Stimulated activated naive CD8-positive, alpha-beta T cell treated with anti-CD3 and anti-CD28 coated beads, Interleukin-15, Interleukin-2, amounts not matched to agents 100 ng/mL and 50 ng/mL, for 24 hours (primary cell): Measurements from ENCODE around the gene RGSL1.

Source experiments
- H3K27ac Mint-ChIP-seq: one replicate; pipeline ENCODE4 v1.8.0; 2021; ENCODE audit warnings: mild to moderate bottlenecking, mixed read lengths
- H3K27me3 Mint-ChIP-seq: one replicate; pipeline ENCODE4 v1.8.0; 2021; ENCODE audit warnings: mixed read lengths
- H3K36me3 Mint-ChIP-seq: one replicate; pipeline ENCODE4 v1.8.0; 2021; ENCODE audit warnings: low read depth, mixed read lengths
- H3K4me1 Mint-ChIP-seq: one replicate; pipeline ENCODE4 v1.8.0; 2021; ENCODE audit warnings: low read depth, mixed read lengths
- H3K4me3 Mint-ChIP-seq: one replicate; pipeline ENCODE4 v1.8.0; 2021; ENCODE audit warnings: mild to moderate bottlenecking, mixed read lengths
- H3K9me3 Mint-ChIP-seq: one replicate; pipeline ENCODE4 v1.8.0; 2021; ENCODE audit warnings: mixed read lengths

Gene RGSL1

GRCh38 chr1:182450087-182450486 is at the start of gene RGSL1:
Gene RGSL1, plus strand, starts transcription at chr1:182450146. Its CDS starts 20 bp downstream, at chr1:182450166.
- Mint-ChIP-seq H3K4me3 (no peak within 1 kb of the TSS), H3K27me3 (no peaks in the 10 kb centered on the region), H3K27ac (no peak within 1 kb of the TSS), H3K4me1 (peaks cover 5% of the 10 kb centered on the region), H3K36me3 (no peaks in the 10 kb centered on the region), H3K9me3 (no peaks in the 10 kb centered on the region)

- H3K9me3 Mint-ChIP-seq = peaks cover 4% of the 10 kb centered on the region
- H3K4me3 Mint-ChIP-seq = no peak within 1 kb of the TSS
- H3K27ac Mint-ChIP-seq = no peak within 1 kb of the TSS
- H3K27me3 Mint-ChIP-seq = peaks cover 28% of the 10 kb centered on the region
- H3K36me3 Mint-ChIP-seq = no peaks in the 10 kb centered on the region
- peaks cover 4% of the 10 kb centered on the region for H3K4me1 Mint-ChIP-seq
These were observed 49.4 kb upstream of the RGSL1 start, which contains the start of gene TEDDM1 for GRCh38 chr1:182400567-182400966. Gene TEDDM1, minus strand, starts transcription at chr1:182400667. Its CDS starts 182 bp downstream, at chr1:182400485.

- Mint-ChIP-seq H3K4me3 (no peak overlapping the region), H3K27ac (no peak overlapping the region), H3K27me3 (peaks cover 23% of the 10 kb centered on the region), H3K36me3 (no peaks in the 10 kb centered on the region), H3K4me1 (no peaks in the 10 kb centered on the region), H3K9me3 (peaks cover 6% of the 10 kb centered on the region)
These were observed 45.2 kb upstream of the RGSL1 start for GRCh38 chr1:182404781-182405180.

DNA sequence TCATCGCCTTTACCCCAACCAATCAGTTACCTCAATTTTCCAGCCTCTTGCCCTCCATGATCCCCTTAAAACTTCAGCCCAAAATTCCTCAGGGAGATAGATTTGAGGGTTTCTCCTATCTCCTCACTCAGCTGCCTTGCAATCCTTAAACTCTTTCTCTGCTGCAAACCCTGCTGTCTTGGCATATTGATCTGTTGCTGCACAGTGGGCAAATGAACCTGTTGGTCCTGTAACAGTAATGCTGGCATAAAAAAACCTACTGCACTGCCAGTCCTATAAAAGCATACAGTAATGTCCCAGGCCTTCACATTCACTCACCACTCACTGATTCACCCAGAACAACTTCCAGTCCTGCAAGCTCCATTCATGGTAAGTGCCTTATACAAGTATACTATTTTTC is 44.4 kb upstream of the RGSL1 start:
- peaks cover 6% of the 10 kb centered on the region for H3K9me3 Mint-ChIP-seq
- H3K27me3 Mint-ChIP-seq = peaks cover 23% of the 10 kb centered on the region
- H3K27ac Mint-ChIP-seq = no peak overlapping the region
- no peaks in the 10 kb centered on the region for H3K36me3 Mint-ChIP-seq
- no peaks in the 10 kb centered on the region for H3K4me1 Mint-ChIP-seq
- no peak overlapping the region for H3K4me3 Mint-ChIP-seq

DNA sequence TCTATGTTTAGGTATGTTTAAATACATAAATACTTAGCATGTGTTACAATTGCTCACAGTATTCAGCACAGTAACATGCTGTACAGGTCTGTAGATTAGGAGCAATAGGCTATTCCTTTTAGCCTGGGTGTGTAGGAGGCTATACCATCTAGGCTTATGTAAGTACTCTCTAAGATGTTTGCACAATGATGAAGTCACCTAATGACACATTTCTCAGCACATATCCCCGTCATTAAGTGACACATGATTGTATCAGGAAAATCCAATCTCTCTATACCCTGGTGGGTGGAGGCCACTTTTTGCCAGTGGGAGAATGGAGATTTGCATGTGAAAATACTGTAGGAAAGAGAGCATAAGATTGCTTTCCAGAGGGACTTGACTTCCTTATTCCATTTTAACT is 43.9 kb upstream of the RGSL1 start:
- peaks cover 6% of the 10 kb centered on the region for H3K9me3 Mint-ChIP-seq
- peaks cover 23% of the 10 kb centered on the region for H3K27me3 Mint-ChIP-seq
- H3K4me1 Mint-ChIP-seq = no peaks in the 10 kb centered on the region
- H3K4me3 Mint-ChIP-seq = no peak overlapping the region
- no peak overlapping the region for H3K27ac Mint-ChIP-seq
- no peaks in the 10 kb centered on the region for H3K36me3 Mint-ChIP-seq

DNA sequence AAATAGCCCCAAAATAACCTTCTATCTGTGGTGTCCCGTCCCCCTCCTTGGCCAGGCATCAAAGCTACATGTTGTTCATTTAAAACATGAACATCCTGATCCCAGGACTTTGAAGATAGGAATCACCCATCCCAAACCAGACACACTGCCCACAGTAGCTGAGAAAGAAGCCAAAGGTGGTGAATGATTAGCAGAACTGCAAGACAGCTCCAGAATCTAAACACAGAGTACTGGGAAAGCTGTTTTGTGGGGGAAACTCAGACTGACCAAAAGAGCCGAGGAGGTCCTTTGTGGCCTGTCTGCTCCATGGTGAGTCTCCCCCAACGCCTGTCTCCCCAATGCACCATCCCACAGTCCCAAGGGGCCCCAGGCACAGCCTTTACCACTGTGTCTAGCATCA is 42.2 kb upstream of the RGSL1 start:
- H3K4me3 Mint-ChIP-seq = no peak overlapping the region
- H3K27me3 Mint-ChIP-seq = peaks cover 23% of the 10 kb centered on the region
- no peaks in the 10 kb centered on the region for H3K4me1 Mint-ChIP-seq
- no peaks in the 10 kb centered on the region for H3K36me3 Mint-ChIP-seq
- no peak overlapping the region for H3K27ac Mint-ChIP-seq
- peaks cover 6% of the 10 kb centered on the region for H3K9me3 Mint-ChIP-seq

GRCh38 chr1:182408435-182409075 is 41.4 kb upstream of the RGSL1 start:
- peaks cover 20% of the 10 kb centered on the region for H3K27me3 Mint-ChIP-seq
- no peak overlapping the region for H3K4me3 Mint-ChIP-seq
- no peak overlapping the region for H3K27ac Mint-ChIP-seq
- H3K4me1 Mint-ChIP-seq = no peaks in the 10 kb centered on the region
- H3K9me3 Mint-ChIP-seq = peaks cover 6% of the 10 kb centered on the region
- no peaks in the 10 kb centered on the region for H3K36me3 Mint-ChIP-seq

GRCh38 chr1:182410138-182410537 is 39.8 kb upstream of the RGSL1 start:
- Mint-ChIP-seq H3K4me3 (no peak overlapping the region), H3K36me3 (no peaks in the 10 kb centered on the region), H3K27ac (no peak overlapping the region), H3K4me1 (no peaks in the 10 kb centered on the region), H3K9me3 (peaks cover 6% of the 10 kb centered on the region), H3K27me3 (peaks cover 24% of the 10 kb centered on the region)

DNA sequence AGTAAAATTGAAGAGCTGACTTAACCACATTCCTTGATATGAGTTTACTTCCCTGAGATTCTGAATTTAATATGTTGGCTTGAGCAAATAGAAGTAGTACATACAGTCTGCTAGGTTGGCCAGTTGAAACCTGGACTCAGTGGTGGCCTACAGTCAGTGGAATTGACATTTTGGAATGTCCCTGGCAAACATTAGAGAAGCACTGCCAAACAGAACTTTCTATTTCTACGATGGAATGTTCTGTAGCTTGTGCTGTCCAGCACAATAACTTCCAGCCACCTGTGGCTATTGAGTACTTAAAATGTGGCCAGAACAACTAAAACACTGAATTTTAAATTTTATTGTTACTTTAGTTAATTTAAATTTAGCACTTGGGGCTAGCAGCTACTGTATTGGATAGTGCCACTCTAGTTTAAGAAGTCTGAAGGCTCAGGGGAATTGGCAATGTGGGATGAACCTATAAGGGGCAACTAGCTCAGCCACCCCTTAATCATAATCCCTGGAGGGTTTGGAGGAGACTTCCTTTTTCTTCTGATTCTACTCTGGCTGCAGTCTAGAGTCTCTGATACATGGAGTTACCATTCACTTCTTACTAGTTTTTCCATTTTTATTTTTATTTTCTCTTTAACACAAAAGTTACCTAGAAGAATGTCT is 39.2 kb upstream of the RGSL1 start:
- Mint-ChIP-seq H3K4me3 (no peak overlapping the region), H3K27ac (no peak overlapping the region), H3K9me3 (no peaks in the 10 kb centered on the region), H3K36me3 (no peaks in the 10 kb centered on the region), H3K27me3 (peaks cover 20% of the 10 kb centered on the region), H3K4me1 (no peaks in the 10 kb centered on the region)

GRCh38 chr1:182413486-182413885 is 36.5 kb upstream of the RGSL1 start:
- H3K9me3 Mint-ChIP-seq = no peaks in the 10 kb centered on the region
- peaks cover 23% of the 10 kb centered on the region for H3K27me3 Mint-ChIP-seq
- H3K27ac Mint-ChIP-seq = no peak overlapping the region
- no peak overlapping the region for H3K4me3 Mint-ChIP-seq
- no peaks in the 10 kb centered on the region for H3K36me3 Mint-ChIP-seq
- no peaks in the 10 kb centered on the region for H3K4me1 Mint-ChIP-seq

DNA sequence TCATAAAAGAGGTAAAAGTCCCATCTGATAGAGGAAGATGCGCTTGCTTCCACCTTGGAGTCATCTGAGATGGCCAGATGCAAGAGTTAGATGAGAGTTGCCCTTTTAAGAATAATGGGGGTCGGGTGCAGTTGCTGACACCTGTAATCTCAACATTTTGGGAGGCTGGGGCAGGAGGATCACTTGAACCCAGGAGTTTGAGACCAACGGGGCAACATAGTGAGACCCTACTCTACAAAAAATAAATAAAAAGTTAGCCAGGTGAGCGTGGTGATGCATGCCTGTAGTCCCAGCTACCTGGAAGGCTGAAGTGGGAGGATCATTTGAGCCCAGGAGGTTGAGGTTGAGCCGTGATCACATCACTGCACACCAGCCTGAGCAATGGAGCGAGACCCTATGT is 36.0 kb upstream of the RGSL1 start:
- H3K36me3 Mint-ChIP-seq = no peaks in the 10 kb centered on the region
- no peaks in the 10 kb centered on the region for H3K4me1 Mint-ChIP-seq
- no peak overlapping the region for H3K27ac Mint-ChIP-seq
- H3K27me3 Mint-ChIP-seq = peaks cover 23% of the 10 kb centered on the region
- no peaks in the 10 kb centered on the region for H3K9me3 Mint-ChIP-seq
- H3K4me3 Mint-ChIP-seq = no peak overlapping the region

DNA sequence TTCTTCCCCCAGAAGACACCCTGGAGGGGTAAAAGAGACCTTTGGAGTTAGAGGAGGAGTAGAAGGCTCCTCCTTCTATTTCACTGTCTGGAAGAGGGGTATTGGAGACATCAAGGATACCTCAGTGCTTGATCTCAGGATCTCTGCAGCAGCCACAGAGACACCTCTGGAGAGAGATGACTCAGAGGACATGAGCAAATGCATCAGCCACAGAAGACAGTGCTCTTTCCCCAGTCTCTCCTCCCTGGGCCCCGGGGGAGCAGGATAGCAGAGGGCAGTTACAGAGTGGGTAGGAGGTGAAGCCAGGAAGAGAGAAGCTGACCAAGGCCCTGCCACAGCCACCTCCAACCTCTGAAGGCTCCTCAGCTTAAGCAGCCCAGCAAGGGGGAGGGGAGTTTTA is 34.2 kb upstream of the RGSL1 start:
- H3K27me3 Mint-ChIP-seq = peaks cover 21% of the 10 kb centered on the region
- no peak overlapping the region for H3K4me3 Mint-ChIP-seq
- H3K9me3 Mint-ChIP-seq = no peaks in the 10 kb centered on the region

DNA sequence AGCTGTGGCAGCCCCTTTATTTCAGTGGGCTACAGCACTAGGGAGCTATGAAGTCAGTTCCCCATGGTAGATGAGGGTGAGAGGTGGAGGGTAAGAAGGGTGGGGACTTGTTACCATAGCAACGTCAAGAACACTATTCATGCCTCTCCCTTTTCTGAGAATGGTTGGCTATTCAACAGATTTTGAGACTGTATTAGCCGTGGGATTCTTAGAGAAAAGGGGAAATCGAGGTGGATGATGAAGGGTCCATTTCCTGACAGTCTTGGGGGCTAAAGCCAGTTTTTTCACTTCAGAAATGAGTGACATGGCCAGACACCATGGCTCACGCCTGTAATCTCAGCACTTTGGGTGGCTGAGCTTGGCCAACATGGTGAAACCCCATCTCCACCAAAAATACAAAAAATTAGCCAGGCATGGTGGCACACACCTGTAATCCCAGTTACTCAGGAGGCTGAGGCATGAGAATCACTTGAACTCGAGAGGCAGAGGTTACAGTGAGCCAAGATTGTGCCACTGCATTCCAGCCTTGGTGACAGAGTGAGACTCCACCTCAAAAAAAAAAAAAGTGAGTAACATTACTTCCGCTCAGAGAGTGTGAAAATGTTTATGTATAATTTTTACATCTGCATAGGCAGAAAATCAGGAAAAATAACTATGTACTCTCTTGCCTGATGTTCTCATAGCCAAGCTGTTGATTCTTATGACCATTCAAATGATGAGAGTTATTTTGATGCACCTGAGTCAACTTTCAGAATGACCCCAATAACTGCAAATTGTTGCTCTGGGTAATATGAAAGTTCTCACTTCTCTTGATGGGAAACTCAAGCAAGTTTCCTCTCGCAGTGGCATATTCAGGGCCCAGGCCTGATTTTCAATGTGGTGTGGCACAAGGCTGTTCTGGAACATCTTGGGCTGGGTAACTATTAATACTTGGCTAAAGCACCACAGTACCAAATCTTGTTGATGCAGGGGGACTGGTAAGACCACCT is 23.2 kb upstream of the RGSL1 start:
- H3K27ac Mint-ChIP-seq = no peak overlapping the region
- H3K36me3 Mint-ChIP-seq = no peaks in the 10 kb centered on the region
- H3K4me1 Mint-ChIP-seq = peaks cover 33% of the 10 kb centered on the region
- peaks cover 4% of the 10 kb centered on the region for H3K27me3 Mint-ChIP-seq
- H3K4me3 Mint-ChIP-seq = no peak overlapping the region
- no peaks in the 10 kb centered on the region for H3K9me3 Mint-ChIP-seq

More for the DNA sequence above, 34.2 kb upstream of the RGSL1 start:
- Mint-ChIP-seq H3K36me3 (no peaks in the 10 kb centered on the region), H3K27ac (no peak overlapping the region), H3K4me1 (no peaks in the 10 kb centered on the region)

GRCh38 chr1:182428043-182428442 is 21.9 kb upstream of the RGSL1 start:
- H3K36me3 Mint-ChIP-seq = no peaks in the 10 kb centered on the region
- H3K9me3 Mint-ChIP-seq = no peaks in the 10 kb centered on the region
- H3K4me1 Mint-ChIP-seq = peaks cover 33% of the 10 kb centered on the region
- no peak overlapping the region for H3K27ac Mint-ChIP-seq
- no peaks in the 10 kb centered on the region for H3K27me3 Mint-ChIP-seq
- no peak overlapping the region for H3K4me3 Mint-ChIP-seq
